Measurements from ENCODE around the gene FBXO28.
A peak's percentile ranks its signal among the peaks of the same experiment; 100 is the strongest.
"Not testable (repeated sequence)": the region's sequence is repeated elsewhere in the genome, so short reads cannot be mapped to it uniquely, and the experiment has no call there.

Gene FBXO28

GRCh38 chr1:224188286-224188685, 74.4 kb downstream of the FBXO28 start:
- no peak for DNase-seq (ENCODE audit: low spot score)

GRCh38 chr1:224189561-224189960, 75.7 kb downstream of the FBXO28 start:
- DNase-seq (ENCODE audit: low spot score): no peak

- no peak for DNase-seq (ENCODE audit: low spot score)
Observed at GRCh38 chr1:224192082-224192788, 78.3 kb downstream of the FBXO28 start.

- DNase-seq (ENCODE audit: low spot score): no peak
Observed at GRCh38 chr1:224193319-224193966, 79.5 kb downstream of the FBXO28 start.

GRCh38 chr1:224196813-224197600, 83.1 kb downstream of the FBXO28 start:
- no peak for DNase-seq (ENCODE audit: low spot score)

- no peak for DNase-seq (ENCODE audit: low spot score)
Observed at GRCh38 chr1:224198572-224198971, 84.7 kb downstream of the FBXO28 start.

GRCh38 chr1:224199679-224200078, 85.8 kb downstream of the FBXO28 start:
- no peak for DNase-seq (ENCODE audit: low spot score)

- no peak for DNase-seq (ENCODE audit: low spot score)
Observed at GRCh38 chr1:224201383-224201782, 87.5 kb downstream of the FBXO28 start.

- no peak for DNase-seq (ENCODE audit: low spot score)
Observed at GRCh38 chr1:224201853-224202252, 87.9 kb downstream of the FBXO28 start.

- DNase-seq (ENCODE audit: low spot score): no peak
Observed at GRCh38 chr1:224203243-224204016, 89.5 kb downstream of the FBXO28 start.

- DNase-seq (ENCODE audit: low spot score): no peak
Observed at GRCh38 chr1:224205438-224205840, 91.5 kb downstream of the FBXO28 start.

- not testable (repeated sequence) for DNase-seq (ENCODE audit: low spot score)
Observed at GRCh38 chr1:224205931-224206538, 92.1 kb downstream of the FBXO28 start.

GRCh38 chr1:224211206-224211962, 97.5 kb downstream of the FBXO28 start:
- DNase-seq (ENCODE audit: low spot score): peak; percentile 63
